Endothelial cell of umbilical vein (primary cell): ENCODE measurements around the gene RCAN3. TPM values are rescaled to one million over a fixed set of nuclear protein-coding genes. Genes with fewer than 3 reads are reported as not detected.

Experiments
- BruUV-seq: library from RNA; stranded (reverse); fragments of 400-500 nt; replicated peaks from 2 replicates; lab custom pipeline; 2021; lab: Mats Ljungman, UMichigan
- CTCF ChIA-PET: fragments of 300-600, 350-600 bp; sonication (Branson Sonifier 250); formaldehyde crosslinking; loops from one replicate; lab custom pipeline; 2021; ENCODE audit warnings: antibody characterized with exemption, inconsistent platforms; lab: Charles Lee
- POLR2A ChIA-PET: fragments of 300-600, 350-600 bp; sonication (Branson Sonifier 250); formaldehyde crosslinking; loops from one replicate; lab custom pipeline; 2021; ENCODE audit warnings: antibody characterized with exemption, inconsistent platforms; lab: Charles Lee
- DNase-seq: peaks from one replicate; pipeline ENCODE4 v3.0.0-alpha.2; 2011; ENCODE audit warnings: low read depth, low spot score
- FAIRE-seq: peaks from 2 replicates; lab custom pipeline; 2011; peaks lifted over from hg19 to GRCh38; lab: Jason Lieb, UNC
- H2AFZ ChIP-seq: 2 replicates; pipeline ENCODE4 v1.6.0; 2012; ENCODE audit warnings: low read depth, low read length, control low read depth, inconsistent platforms
- H3K27ac ChIP-seq: 2 replicates; pipeline ENCODE4 v1.5.1; 2011; ENCODE audit warnings: low read depth, mild to moderate bottlenecking, control low read depth, low read length, moderate library complexity; ENCODE audit not compliant: insufficient read depth
- H3K27me3 ChIP-seq, 2 experiments: 2 replicates each; pipeline versions ENCODE4 v1.6.0 to v1.6.1; 2011; ENCODE audit warnings: low read length in 2 of 2, mixed read lengths in 1 of 2; ENCODE audit not compliant: control insufficient read depth in 2 of 2, insufficient read depth in 2 of 2
- H3K36me3 ChIP-seq, 2 experiments: 2 replicates in 1 of 2; 3 replicates in 1 of 2; pipeline ENCODE4 v1.5.1; 2011; ENCODE audit warnings: low read length in 2 of 2, mild to moderate bottlenecking in 1 of 2, moderate library complexity in 1 of 2; ENCODE audit not compliant: control insufficient read depth in 2 of 2, insufficient read depth in 2 of 2; ENCODE audit errors: extremely low read depth in 1 of 2
- H3K4me1 ChIP-seq: 3 replicates; pipeline ENCODE4 v1.5.1; 2011; ENCODE audit warnings: mild to moderate bottlenecking, low read length; ENCODE audit not compliant: control insufficient read depth, insufficient read depth; ENCODE audit errors: extremely low read depth
- H3K4me2 ChIP-seq: 2 replicates; pipeline ENCODE4 v1.6.1; 2011; ENCODE audit warnings: low read length, control low read depth, mixed read lengths; ENCODE audit not compliant: insufficient read depth
- H3K4me3 ChIP-seq, 3 experiments: fragments of 200-600 bp in 1 of 3; sonication (generic), shearing (Covaris generic) in 1 of 3; replicated peaks in 1 of 3; 2 replicates each; pipeline ENCODE4 v1.5.1; 2011 to 2016; ENCODE audit warnings: control low read depth in 3 of 3, low read length in 3 of 3, mild to moderate bottlenecking in 2 of 3, inconsistent platforms in 1 of 3, low read depth in 1 of 3, moderate library complexity in 1 of 3; ENCODE audit not compliant: insufficient read depth in 1 of 3
- H3K79me2 ChIP-seq: 2 replicates; pipeline ENCODE4 v1.6.0; 2012; ENCODE audit warnings: low read length, inconsistent platforms; ENCODE audit not compliant: control insufficient read depth, insufficient read depth
- H3K9ac ChIP-seq: replicated peaks from 2 replicates; pipeline ENCODE3; 2011; ENCODE audit warnings: low read length, control low read depth; ENCODE audit not compliant: insufficient read depth; ENCODE audit errors: extremely low read depth
- H3K9me1 ChIP-seq: replicated peaks from 3 replicates; pipeline ENCODE4 v1.6.0; 2011; ENCODE audit warnings: mild to moderate bottlenecking, low read length; ENCODE audit not compliant: control insufficient read depth, insufficient read depth; ENCODE audit errors: extremely low read depth
- H3K9me3 ChIP-seq: replicated peaks from 2 replicates; pipeline ENCODE4 v1.5.1; 2012; ENCODE audit warnings: low read length, inconsistent platforms; ENCODE audit not compliant: control insufficient read depth, insufficient read depth
- H4K20me1 ChIP-seq: replicated peaks from 2 replicates; pipeline ENCODE3; 2011; ENCODE audit warnings: mild to moderate bottlenecking, low read length; ENCODE audit not compliant: control insufficient read depth, insufficient read depth; ENCODE audit errors: extremely low read depth
- EZH2 ChIP-seq: IDR thresholded peaks from 2 replicates; pipeline ENCODE4 v1.6.1; 2012; ENCODE audit warnings: borderline replicate concordance, low read depth, mild to moderate bottlenecking, moderate library complexity, low read length, inconsistent platforms; ENCODE audit not compliant: severe bottlenecking
- FOS ChIP-seq: IDR thresholded peaks from 2 replicates; pipeline ENCODE4 v1.6.1; 2011; ENCODE audit warnings: mild to moderate bottlenecking, low read length, moderate library complexity, borderline replicate concordance; ENCODE audit not compliant: insufficient read depth
- GATA2 ChIP-seq: IDR thresholded peaks from 2 replicates; pipeline ENCODE4 v1.7.0; 2011; ENCODE audit warnings: low read depth, mild to moderate bottlenecking, moderate library complexity, mixed read lengths, low read length; ENCODE audit not compliant: insufficient read length, insufficient read depth
- JUN ChIP-seq: IDR thresholded peaks from 2 replicates; pipeline ENCODE4 v1.6.1; 2011; ENCODE audit warnings: borderline replicate concordance, low read depth; ENCODE audit not compliant: insufficient read length, insufficient read depth
- MYC ChIP-seq: IDR thresholded peaks from one replicate; pipeline ENCODE4 v1.6.1; 2011; ENCODE audit warnings: mild to moderate bottlenecking, low read depth, low read length
- POLR2A ChIP-seq: IDR thresholded peaks from 2 replicates; pipeline ENCODE4 v1.6.1; 2012; ENCODE audit warnings: low read depth, mild to moderate bottlenecking, control low read depth, low read length
- POLR2AphosphoS5 ChIP-seq: IDR thresholded peaks from 2 replicates; pipeline ENCODE4 v1.6.1; 2012; ENCODE audit warnings: low read depth, mild to moderate bottlenecking, control low read depth, low read length, moderate library complexity; ENCODE audit not compliant: insufficient read depth
- dilution Hi-C: fragments of 300-500 bp; cut with MboI; formaldehyde crosslinking; loops from one replicate; pipeline ENCODE4 v1.15.0; 2019; ENCODE audit warnings: low sequenced_read_pairs; ENCODE audit not compliant: extremely low pct_ligation_motif_present
- intact Hi-C: fragments of 100-400 bp; cut with micrococcal nuclease; formaldehyde crosslinking; loops from one replicate; pipeline ENCODE4 v1.10.0; 2022
- polyA plus RNA-seq, 4 experiments: library from polyadenylated mRNA; depleted of rRNA in 3 of 4; stranded (reverse) in 3 of 4; unstranded in 1 of 4; fragments of >200 nt; gene quantifications; 2 replicates each; pipeline versions ENCODE4 v1.2.1 to v1.2.3, GENCODE V29; 2011 to 2012; ENCODE audit warnings: missing spikeins in 1 of 4
- total RNA-seq: library from RNA; stranded (reverse); gene quantifications from 2 replicates; pipeline ENCODE4 v1.2.3, GENCODE V29; 2021
- TF ChIP-seq, protein P1 (sequence below): IDR thresholded peaks from 2 replicates; pipeline ENCODE4 v1.6.1; 2011; ENCODE audit not compliant: insufficient read depth, insufficient read length
- TF ChIP-seq, protein P2 (sequence below), 2 donors: IDR thresholded peaks; 1 replicate in 1 of 2; 2 replicates in 1 of 2; pipeline ENCODE4 v1.5.1; 2011; ENCODE audit warnings: low read length in 2 of 2, mild to moderate bottlenecking in 2 of 2, moderate library complexity in 2 of 2, control low read depth in 1 of 2, inconsistent platforms in 1 of 2, low read depth in 1 of 2; ENCODE audit not compliant: insufficient read depth in 1 of 2; ENCODE audit errors: extremely low read depth in 1 of 2

The RCAN3 gene
- total and polyA plus RNA-seq, 2 donors (not counting 3 experiments of a cell fraction or from before 2014, with no cell fraction given) = 0.99 to 5.1 TPM

DNA sequence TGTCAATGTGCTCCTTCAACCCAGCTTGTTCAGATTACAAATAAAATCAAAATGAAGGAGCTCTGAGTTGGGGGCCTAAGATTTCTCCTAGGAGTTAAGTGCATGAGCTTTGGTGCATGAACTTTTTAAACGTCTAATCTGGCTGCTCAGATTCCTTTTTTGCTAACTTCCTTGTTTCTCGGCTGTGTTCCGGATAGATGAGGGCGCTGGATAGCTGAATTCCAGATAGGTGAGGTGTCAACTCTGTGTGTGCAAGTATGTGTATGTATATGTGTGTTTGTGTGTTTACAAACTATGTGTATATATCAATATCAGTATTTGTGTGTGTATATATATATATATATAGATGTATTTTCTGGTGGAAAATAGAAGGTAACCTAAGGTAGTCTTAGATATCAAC, 37.5 kb upstream of the RCAN3 start:
- no peaks in the 10 kb centered on the region for H3K79me2 ChIP-seq
- H3K9me1 ChIP-seq = no peaks in the 10 kb centered on the region
- no peak overlapping the region for H3K27ac ChIP-seq
- ChIA-PET POLR2A (interaction anchor here (0.6 kb wide), 1 partner anchor 15 kb away, joined by 3 read pairs; no protein-coding TSS in a partner anchor), CTCF (no interaction called here)
- H3K4me1 ChIP-seq = no peaks in the 10 kb centered on the region
- no peaks in the 10 kb centered on the region for H3K36me3 ChIP-seq
- no peak overlapping the region for H3K4me3 ChIP-seq
- H3K9me3 ChIP-seq = no peaks in the 10 kb centered on the region
- no peak overlapping the region for H3K9ac ChIP-seq
- FAIRE-seq (no peak), DNase-seq (no peak)
- intact Hi-C loops (no loop called here), dilution Hi-C loops (no loop called here)
- H3K27me3 ChIP-seq = no peaks in the 10 kb centered on the region
- H4K20me1 ChIP-seq = no peaks in the 10 kb centered on the region
- no peak overlapping the region for H3K4me2 ChIP-seq
- TF ChIP-seq, protein P1, sequence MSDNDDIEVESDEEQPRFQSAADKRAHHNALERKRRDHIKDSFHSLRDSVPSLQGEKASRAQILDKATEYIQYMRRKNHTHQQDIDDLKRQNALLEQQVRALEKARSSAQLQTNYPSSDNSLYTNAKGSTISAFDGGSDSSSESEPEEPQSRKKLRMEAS = no peak
- TF ChIP-seq, protein P2, sequence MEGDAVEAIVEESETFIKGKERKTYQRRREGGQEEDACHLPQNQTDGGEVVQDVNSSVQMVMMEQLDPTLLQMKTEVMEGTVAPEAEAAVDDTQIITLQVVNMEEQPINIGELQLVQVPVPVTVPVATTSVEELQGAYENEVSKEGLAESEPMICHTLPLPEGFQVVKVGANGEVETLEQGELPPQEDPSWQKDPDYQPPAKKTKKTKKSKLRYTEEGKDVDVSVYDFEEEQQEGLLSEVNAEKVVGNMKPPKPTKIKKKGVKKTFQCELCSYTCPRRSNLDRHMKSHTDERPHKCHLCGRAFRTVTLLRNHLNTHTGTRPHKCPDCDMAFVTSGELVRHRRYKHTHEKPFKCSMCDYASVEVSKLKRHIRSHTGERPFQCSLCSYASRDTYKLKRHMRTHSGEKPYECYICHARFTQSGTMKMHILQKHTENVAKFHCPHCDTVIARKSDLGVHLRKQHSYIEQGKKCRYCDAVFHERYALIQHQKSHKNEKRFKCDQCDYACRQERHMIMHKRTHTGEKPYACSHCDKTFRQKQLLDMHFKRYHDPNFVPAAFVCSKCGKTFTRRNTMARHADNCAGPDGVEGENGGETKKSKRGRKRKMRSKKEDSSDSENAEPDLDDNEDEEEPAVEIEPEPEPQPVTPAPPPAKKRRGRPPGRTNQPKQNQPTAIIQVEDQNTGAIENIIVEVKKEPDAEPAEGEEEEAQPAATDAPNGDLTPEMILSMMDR (IDR thresholded peaks at IDR 0.05; ENCODE audit: extremely low read depth in 1 of 2, insufficient read depth in 1 of 2, low read depth in 1 of 2, low read length in 2 of 2) = no peak
- TF ChIP-seq MYC (no peak), JUN (no peak), EZH2 (no peak)
- no peak overlapping the region for H2AFZ ChIP-seq
- BruUV-seq = no TSS peak

DNA sequence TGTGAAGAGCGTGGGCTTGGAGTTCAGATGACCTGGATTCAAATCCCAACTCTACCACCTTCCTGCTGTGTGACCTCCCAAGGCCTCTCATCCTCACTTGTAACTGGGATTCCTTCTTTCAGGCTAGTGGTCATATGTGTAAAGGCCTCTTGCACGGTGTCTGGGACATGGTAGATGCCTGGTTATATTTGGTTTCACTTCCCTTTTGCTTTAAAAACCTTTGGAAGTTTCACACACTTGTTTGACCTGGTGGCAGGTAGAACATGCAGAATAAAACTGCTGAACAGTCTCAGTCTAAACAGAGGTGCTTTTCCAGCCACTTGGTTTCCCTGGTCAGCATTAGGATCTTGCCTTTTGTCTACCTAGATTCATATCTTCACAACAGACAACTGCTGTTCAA, 37.0 kb upstream of the RCAN3 start:
- no peak for FAIRE-seq
- ChIA-PET CTCF (no interaction called here), POLR2A (no interaction called here)
- H3K4me1 ChIP-seq = no peaks in the 10 kb centered on the region
- dilution Hi-C loops (no loop called here), intact Hi-C loops (no loop called here)
- no peak overlapping the region for H3K9ac ChIP-seq
- DNase-seq = no peak
- no peaks in the 10 kb centered on the region for H3K9me3 ChIP-seq
- H3K4me2 ChIP-seq = no peak overlapping the region
- H4K20me1 ChIP-seq = no peaks in the 10 kb centered on the region
- H3K9me1 ChIP-seq = no peaks in the 10 kb centered on the region
- BruUV-seq = no TSS peak
- H3K36me3 ChIP-seq = no peaks in the 10 kb centered on the region
- no peaks in the 10 kb centered on the region for H3K27me3 ChIP-seq
- no peak overlapping the region for H2AFZ ChIP-seq
- H3K79me2 ChIP-seq = no peaks in the 10 kb centered on the region
- no peak overlapping the region for H3K4me3 ChIP-seq
- TF ChIP-seq MYC = no peak
- TF ChIP-seq FOS = no peak
- no peak for TF ChIP-seq GATA2
- TF ChIP-seq EZH2 = no peak
- TF ChIP-seq POLR2AphosphoS5 = no peak
- no peak for TF ChIP-seq JUN
- TF ChIP-seq, protein P2 (IDR thresholded peaks at IDR 0.05; ENCODE audit: extremely low read depth in 1 of 2, insufficient read depth in 1 of 2, low read depth in 1 of 2, low read length in 2 of 2) = no peak
- TF ChIP-seq, protein P1 = no peak
- TF ChIP-seq POLR2A = no peak
- H3K27ac ChIP-seq = no peak overlapping the region
